ENCODE results near the gene DNPH1.

GRCh38 chr6:43250992-43251373 is 21.7 kb upstream of the DNPH1 start:
- TF ChIP-seq CTCF (IDR thresholded peaks at IDR 0.05) = no peak
- no peak for TF ChIP-seq SREBF2 (IDR thresholded peaks at IDR 0.05)
- TF ChIP-seq CBX2 (IDR thresholded peaks at IDR 0.05; ENCODE audit: borderline replicate concordance, low read depth) = no peak
- TF ChIP-seq SMC3 (IDR thresholded peaks at IDR 0.05) = no peak
